Measurements from ENCODE around the gene ALKBH6. TPM values are rescaled to one million over a fixed set of nuclear protein-coding genes. Genes with fewer than 3 reads are reported as not detected.
A peak's percentile ranks its signal among the peaks of the same experiment; 100 is the strongest.

Gene ALKBH6
- total and polyA plus RNA-seq, 2 experiments from 2014 or later: 52.2 to 66.9 TPM

- H3K4me1 ChIP-seq (ENCODE audit: low read depth): peaks cover 4% of the 10 kb centered on the region
- no peaks in the 10 kb centered on the region for H3K36me3 ChIP-seq
- H3K9me3 ChIP-seq (ENCODE audit: low read depth): no peaks in the 10 kb centered on the region
- TF ChIP-seq CTCF (IDR thresholded peaks at IDR 0.05; ENCODE audit: low read depth, low read length): no peak
- H3K27me3 ChIP-seq: no peaks in the 10 kb centered on the region
- DNase-seq (ENCODE audit: low read depth in 1 of 2, low spot score in 1 of 2): no peak
- no peak overlapping the region for H3K27ac ChIP-seq
- H3K4me3 ChIP-seq: no peak overlapping the region
These were observed 20.9 kb downstream of the ALKBH6 start for GRCh38 chr19:35992907-35993765.

- no peak for TF ChIP-seq CTCF (IDR thresholded peaks at IDR 0.05; ENCODE audit: low read depth, low read length)
- Histone ChIP-seq H3K9me3 (ENCODE audit: low read depth) (no peaks in the 10 kb centered on the region), H3K27me3 (peaks cover 7% of the 10 kb centered on the region), H3K36me3 (no peaks in the 10 kb centered on the region), H3K4me3 (no peak overlapping the region), H3K4me1 (ENCODE audit: low read depth) (peaks cover 4% of the 10 kb centered on the region), H3K27ac (no peak overlapping the region)
- DNase-seq (ENCODE audit: low read depth in 1 of 2, low spot score in 1 of 2): peak in 1 of 2 donors; percentile 51
These were observed 22.1 kb downstream of the ALKBH6 start for GRCh38 chr19:35991731-35992450.

- H3K27ac ChIP-seq: no peak overlapping the region
- TF ChIP-seq CTCF (IDR thresholded peaks at IDR 0.05; ENCODE audit: low read depth, low read length): no peak
These were observed 23.0 kb downstream of the ALKBH6 start for GRCh38 chr19:35990771-35991730.

GRCh38 chr19:35990156-35990555, 23.9 kb downstream of the ALKBH6 start:
- DNase-seq (ENCODE audit: low read depth in 1 of 2, low spot score in 1 of 2): no peak
- Histone ChIP-seq H3K27ac (no peak overlapping the region), H3K27me3 (peaks cover 25% of the 10 kb centered on the region), H3K36me3 (no peaks in the 10 kb centered on the region), H3K4me3 (no peak overlapping the region), H3K9me3 (ENCODE audit: low read depth) (no peaks in the 10 kb centered on the region), H3K4me1 (ENCODE audit: low read depth) (no peaks in the 10 kb centered on the region)
- TF ChIP-seq CTCF (IDR thresholded peaks at IDR 0.05; ENCODE audit: low read depth, low read length): no peak

More at GRCh38 chr19:35990771-35991730, 23.0 kb downstream of the ALKBH6 start:
- DNase-seq (ENCODE audit: low read depth in 1 of 2, low spot score in 1 of 2): no peak
- peaks cover 1% of the 10 kb centered on the region for H3K4me1 ChIP-seq (ENCODE audit: low read depth)
- no peaks in the 10 kb centered on the region for H3K36me3 ChIP-seq
- H3K9me3 ChIP-seq (ENCODE audit: low read depth): no peaks in the 10 kb centered on the region
- H3K27me3 ChIP-seq: peaks cover 16% of the 10 kb centered on the region
- H3K4me3 ChIP-seq: no peak overlapping the region

- no peaks in the 10 kb centered on the region for H3K36me3 ChIP-seq
These were observed 25.2 kb downstream of the ALKBH6 start for GRCh38 chr19:35988824-35989223.

More at GRCh38 chr19:35988824-35989223, 25.2 kb downstream of the ALKBH6 start:
- no peak for DNase-seq (ENCODE audit: low read depth in 1 of 2, low spot score in 1 of 2)
- Histone ChIP-seq H3K4me3 (no peak overlapping the region), H3K27me3 (peaks cover 30% of the 10 kb centered on the region), H3K27ac (no peak overlapping the region), H3K9me3 (ENCODE audit: low read depth) (no peaks in the 10 kb centered on the region), H3K4me1 (ENCODE audit: low read depth) (no peaks in the 10 kb centered on the region)
- no peak for TF ChIP-seq CTCF (IDR thresholded peaks at IDR 0.05; ENCODE audit: low read depth, low read length)
